GM12878 (cell line): ENCODE data around the gene SPR. TPM values are rescaled to one million over a fixed set of nuclear protein-coding genes. Genes with fewer than 3 reads are reported as not detected.

Experiments used
- CEBPB ChIP-seq, 2 experiments: fragments of 150-350 bp in 1 of 2; IDR thresholded peaks; 2 replicates each; pipeline ENCODE4 v1.6.1; 2012 to 2014; ENCODE audit warnings: low read depth in 2 of 2, low read length in 2 of 2, borderline replicate concordance in 1 of 2, inconsistent platforms in 1 of 2
- CHD4 ChIP-seq: fragments of 200-600 bp; sonication (generic); IDR thresholded peaks from 2 replicates; pipeline ENCODE4 v1.6.1; 2016; ENCODE audit warnings: mild to moderate bottlenecking
- CTCF ChIP-seq, 3 experiments: IDR thresholded peaks in 2 of 3; conservative IDR thresholded peaks in 1 of 3; 2 replicates each; pipeline ENCODE4 v1.5.1; 2011; ENCODE audit warnings: low read depth in 3 of 3, low read length in 3 of 3, mild to moderate bottlenecking in 3 of 3, control low read depth in 2 of 3, moderate library complexity in 2 of 3, inconsistent platforms in 1 of 3, mixed read lengths in 1 of 3; ENCODE audit not compliant: control insufficient read depth in 2 of 3, insufficient read depth in 1 of 3; ENCODE audit errors: extremely low read depth in 1 of 3
- ELK1 ChIP-seq: IDR thresholded peaks from 2 replicates; pipeline ENCODE4 v1.6.1; 2012; ENCODE audit warnings: low read depth, low read length, improper control_type of control experiment
- FOXM1 ChIP-seq: IDR thresholded peaks from 2 replicates; pipeline ENCODE4 v1.6.1; 2012; ENCODE audit warnings: low read depth, mild to moderate bottlenecking, inconsistent platforms, low read length, moderate library complexity
- JUND ChIP-seq: IDR thresholded peaks from 2 replicates; pipeline ENCODE4 v1.6.1; 2012; ENCODE audit warnings: low read depth, mild to moderate bottlenecking, low read length, improper control_type of control experiment, moderate library complexity
- MAX ChIP-seq: IDR thresholded peaks from 2 replicates; pipeline ENCODE4 v1.6.1; 2012; ENCODE audit warnings: low read depth, low read length, improper control_type of control experiment
- NBN ChIP-seq: fragments of 450-650 bp; IDR thresholded peaks from 2 replicates; pipeline ENCODE4 v1.6.1; 2016
- NFXL1 ChIP-seq: fragments of 450-650 bp; IDR thresholded peaks from 2 replicates; pipeline ENCODE4 v1.6.1; 2017; ENCODE audit warnings: antibody characterized with exemption, mild to moderate bottlenecking, borderline replicate concordance
- NR2C1 ChIP-seq: fragments of 450-650 bp; IDR thresholded peaks from 2 replicates; pipeline ENCODE4 v1.6.1; 2017; ENCODE audit warnings: antibody characterized with exemption, mild to moderate bottlenecking, moderate library complexity
- PBX3 ChIP-seq: IDR thresholded peaks from 2 replicates; pipeline ENCODE4 v1.6.1; 2011; ENCODE audit warnings: mild to moderate bottlenecking, low read depth, low read length, moderate library complexity; ENCODE audit not compliant: insufficient replicate concordance
- RBBP5 ChIP-seq: fragments of 200-600 bp; sonication (generic); conservative IDR thresholded peaks from 2 replicates; pipeline ENCODE4 v1.6.1; 2016
- RELB ChIP-seq: fragments of 450-650 bp; IDR thresholded peaks from 2 replicates; pipeline ENCODE4 v1.6.1; 2017; ENCODE audit warnings: low read depth, mild to moderate bottlenecking, moderate library complexity
- SIN3A ChIP-seq: IDR thresholded peaks from 2 replicates; pipeline ENCODE4 v1.6.1; 2012; ENCODE audit warnings: low read depth, low read length, improper control_type of control experiment
- SMAD1 ChIP-seq: fragments of 450-650 bp; IDR thresholded peaks from 2 replicates; pipeline ENCODE4 v1.6.1; 2018; ENCODE audit warnings: mild to moderate bottlenecking, low read depth; ENCODE audit not compliant: partially characterized antibody
- TCF7 ChIP-seq: IDR thresholded peaks from 2 replicates; pipeline ENCODE4 v1.6.1; 2014; ENCODE audit warnings: antibody characterized with exemption, borderline replicate concordance
- WRNIP1 ChIP-seq: IDR thresholded peaks from 2 replicates; pipeline ENCODE4 v1.6.1; 2011; ENCODE audit warnings: low read depth, low read length, improper control_type of control experiment, borderline replicate concordance
- ZNF384 ChIP-seq: IDR thresholded peaks from 2 replicates; pipeline ENCODE4 v1.6.1; 2012; ENCODE audit warnings: low read depth, mild to moderate bottlenecking, low read length, improper control_type of control experiment, borderline replicate concordance
- ZZZ3 ChIP-seq: IDR thresholded peaks from 2 replicates; pipeline ENCODE4 v1.6.1; 2011; ENCODE audit warnings: low read depth; ENCODE audit not compliant: control insufficient read depth, insufficient read length
- polyA plus RNA-seq, 11 experiments: library from polyadenylated mRNA; depleted of rRNA in 4 of 11; unstranded in 6 of 11; stranded (reverse) in 5 of 11; fragments of >200 nt; fragmentation: Nextera tagmentation in 4 of 11; fragmentation: Illumina TruSeq in 1 of 11; extraction: Ambion mirVana in 4 of 11; extraction: Trizol in 1 of 11; gene quantifications; 1 replicate in 1 of 11; 2 replicates in 10 of 11; pipeline versions ENCODE4 v1.2.1 to v1.2.3, GENCODE V29; 2011 to 2016; ENCODE audit warnings: inconsistent platforms in 2 of 11, missing spikeins in 2 of 11, low read depth in 1 of 11
- total RNA-seq, 4 experiments: library from RNA; depleted of rRNA in 3 of 4; stranded (reverse); fragments of >200 nt in 3 of 4; fragmentation: Illumina TruSeq in 1 of 4; extraction: Trizol in 1 of 4; gene quantifications; 2 replicates each; pipeline versions ENCODE4 v1.2.1 to v1.2.3, GENCODE V29; 2013 to 2021

Gene SPR
- total and polyA plus RNA-seq, 10 of the 15 experiments (the other 5 are each of a cell fraction or from before 2014, with no cell fraction given): 0.68 to 7.8 (median 2.5) TPM

- TF ChIP-seq TCF7 (no peak), RELB (peak; percentile 96), SIN3A (no peak), NR2C1 (peak; percentile 8; the same call in 1 of the 2 replicates), FOXM1 (no peak), NBN (peak; percentile 51; the same call in 1 of the 2 replicates), RBBP5 (no peak), NFXL1 (no peak), CTCF (IDR thresholded peaks at IDR 0.05 in 2 of 3, conservative IDR thresholded peaks at IDR 0.05 in 1 of 3; ENCODE audit: control insufficient read depth in 2 of 3, extremely low read depth in 1 of 3, insufficient read depth in 1 of 3, low read depth in 3 of 3, low read length in 3 of 3) (no peak), WRNIP1 (no peak), MAX (no peak), SMAD1 (no peak), ZZZ3 (no peak), CEBPB (IDR thresholded peaks at IDR 0.05; ENCODE audit: borderline replicate concordance in 1 of 2, low read depth in 2 of 2, low read length in 2 of 2) (no peak), PBX3 (no peak), JUND (peak; percentile 38; the same call in 1 of the 2 replicates), ZNF384 (no peak), ELK1 (no peak), CHD4 (no peak)
Measured at GRCh38 chr2:72915907-72916742, 28.9 kb downstream of the SPR start (continued).
